Adrenal gland (tissue), 5 donors: Measurements from ENCODE around the gene DOK6.

Experiments used
- POLR2A ChIP-seq, 2 donors: fragments of 450-650 bp; IDR thresholded peaks; one replicate each; pipeline ENCODE4 v1.6.1; 2017; ENCODE audit warnings: antibody characterized with exemption in 2 of 2, mild to moderate bottlenecking in 2 of 2, moderate library complexity in 1 of 2
- TF ChIP-seq, protein P1 (sequence below), 6 experiments: fragments of 450-650 bp in 4 of 6; fragments of 200-600 bp in 2 of 6; sonication (generic) in 1 of 6; IDR thresholded peaks; 1 replicate in 5 of 6; 2 replicates in 1 of 6; pipeline versions ENCODE4 v1.5.1 to v1.8.0; 2016 to 2021; ENCODE audit warnings: antibody characterized with exemption in 6 of 6, mild to moderate bottlenecking in 2 of 6, moderate library complexity in 1 of 6
- donor health status: DM: no; HTN: no; CAD: no.

DNA sequence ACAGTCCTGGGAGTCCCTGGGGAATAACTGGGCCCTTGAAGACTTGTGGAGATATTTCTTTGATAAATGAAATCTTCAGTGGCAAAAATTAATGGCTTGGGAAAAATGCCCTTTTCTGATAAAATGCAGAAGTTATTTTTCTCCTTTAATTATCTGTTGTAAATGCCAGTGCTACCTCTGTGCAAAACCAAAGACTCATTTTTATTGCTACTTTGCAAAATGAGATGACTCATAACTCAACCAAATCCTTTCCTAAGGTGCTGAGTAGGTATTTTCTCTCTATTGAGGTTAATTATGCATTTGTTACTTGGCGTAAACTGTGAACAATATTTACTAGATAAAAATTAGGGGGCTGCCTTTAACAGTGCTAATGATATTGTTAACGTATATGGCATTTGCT is 163.9 kb downstream of the DOK6 start:
- TF ChIP-seq, protein P1, sequence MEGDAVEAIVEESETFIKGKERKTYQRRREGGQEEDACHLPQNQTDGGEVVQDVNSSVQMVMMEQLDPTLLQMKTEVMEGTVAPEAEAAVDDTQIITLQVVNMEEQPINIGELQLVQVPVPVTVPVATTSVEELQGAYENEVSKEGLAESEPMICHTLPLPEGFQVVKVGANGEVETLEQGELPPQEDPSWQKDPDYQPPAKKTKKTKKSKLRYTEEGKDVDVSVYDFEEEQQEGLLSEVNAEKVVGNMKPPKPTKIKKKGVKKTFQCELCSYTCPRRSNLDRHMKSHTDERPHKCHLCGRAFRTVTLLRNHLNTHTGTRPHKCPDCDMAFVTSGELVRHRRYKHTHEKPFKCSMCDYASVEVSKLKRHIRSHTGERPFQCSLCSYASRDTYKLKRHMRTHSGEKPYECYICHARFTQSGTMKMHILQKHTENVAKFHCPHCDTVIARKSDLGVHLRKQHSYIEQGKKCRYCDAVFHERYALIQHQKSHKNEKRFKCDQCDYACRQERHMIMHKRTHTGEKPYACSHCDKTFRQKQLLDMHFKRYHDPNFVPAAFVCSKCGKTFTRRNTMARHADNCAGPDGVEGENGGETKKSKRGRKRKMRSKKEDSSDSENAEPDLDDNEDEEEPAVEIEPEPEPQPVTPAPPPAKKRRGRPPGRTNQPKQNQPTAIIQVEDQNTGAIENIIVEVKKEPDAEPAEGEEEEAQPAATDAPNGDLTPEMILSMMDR (IDR thresholded peaks at IDR 0.05): no peak
- no peak for TF ChIP-seq POLR2A (IDR thresholded peaks at IDR 0.05)
